Gastrocnemius medialis (tissue), 4 donors: ENCODE measurements around the gene SETBP1.

Source experiments
- POLR2A ChIP-seq, 2 donors: fragments of 450-650 bp; IDR thresholded peaks; one replicate each; pipeline ENCODE4 v1.6.1; 2017; ENCODE audit warnings: antibody characterized with exemption in 2 of 2, mild to moderate bottlenecking in 2 of 2, moderate library complexity in 2 of 2
- TF ChIP-seq, protein P1 (sequence below), 5 experiments: fragments of 450-650 bp in 3 of 5; fragments of 200-600 bp in 2 of 5; sonication (generic) in 2 of 5; IDR thresholded peaks in 4 of 5; conservative IDR thresholded peaks in 1 of 5; 1 replicate in 4 of 5; 2 replicates in 1 of 5; pipeline ENCODE4 v1.5.1; 2016 to 2019; ENCODE audit warnings: antibody characterized with exemption in 5 of 5, mild to moderate bottlenecking in 3 of 5, moderate library complexity in 3 of 5

DNA sequence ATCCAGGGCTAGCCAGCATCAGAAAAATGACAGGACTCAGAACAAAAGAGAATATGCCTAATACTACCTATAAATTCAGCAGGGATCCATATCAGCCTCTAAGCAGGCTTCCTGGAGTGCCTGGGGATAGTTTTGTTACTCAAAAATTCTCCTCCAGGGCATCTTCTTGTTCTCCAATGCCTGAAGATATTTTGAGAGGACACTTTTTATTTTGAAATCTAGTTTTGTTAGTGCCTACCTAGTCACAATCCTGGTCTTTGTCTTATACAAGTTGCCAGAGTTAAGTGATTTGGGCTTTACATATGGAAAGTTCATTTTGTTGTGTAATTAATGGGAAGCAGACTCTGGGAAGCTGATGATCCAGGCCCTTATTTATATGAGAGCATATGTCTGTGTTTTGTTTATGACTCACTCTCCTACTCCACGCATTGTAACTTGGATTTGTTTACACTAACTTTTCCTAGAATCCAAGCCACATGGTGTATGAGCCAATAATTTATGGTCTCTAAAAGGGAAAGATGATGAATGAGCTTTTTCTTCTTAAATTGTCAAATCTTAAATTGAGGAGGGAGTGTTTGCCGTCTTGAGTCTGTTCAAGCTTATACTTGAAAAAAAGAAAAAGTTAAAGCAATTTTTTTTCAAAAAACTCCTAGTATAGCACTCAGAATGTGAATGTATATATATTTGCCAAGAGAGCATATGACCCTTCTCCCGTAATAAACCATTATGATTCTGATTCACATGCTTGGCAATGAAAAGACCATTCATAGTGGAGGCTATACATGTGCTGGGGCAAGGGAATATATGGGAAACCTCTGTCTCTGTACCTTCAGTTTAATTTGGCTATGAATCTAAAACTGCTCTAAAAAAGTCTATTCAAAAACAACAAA lies 370.3 kb downstream of the SETBP1 start:
- TF ChIP-seq, protein P1, sequence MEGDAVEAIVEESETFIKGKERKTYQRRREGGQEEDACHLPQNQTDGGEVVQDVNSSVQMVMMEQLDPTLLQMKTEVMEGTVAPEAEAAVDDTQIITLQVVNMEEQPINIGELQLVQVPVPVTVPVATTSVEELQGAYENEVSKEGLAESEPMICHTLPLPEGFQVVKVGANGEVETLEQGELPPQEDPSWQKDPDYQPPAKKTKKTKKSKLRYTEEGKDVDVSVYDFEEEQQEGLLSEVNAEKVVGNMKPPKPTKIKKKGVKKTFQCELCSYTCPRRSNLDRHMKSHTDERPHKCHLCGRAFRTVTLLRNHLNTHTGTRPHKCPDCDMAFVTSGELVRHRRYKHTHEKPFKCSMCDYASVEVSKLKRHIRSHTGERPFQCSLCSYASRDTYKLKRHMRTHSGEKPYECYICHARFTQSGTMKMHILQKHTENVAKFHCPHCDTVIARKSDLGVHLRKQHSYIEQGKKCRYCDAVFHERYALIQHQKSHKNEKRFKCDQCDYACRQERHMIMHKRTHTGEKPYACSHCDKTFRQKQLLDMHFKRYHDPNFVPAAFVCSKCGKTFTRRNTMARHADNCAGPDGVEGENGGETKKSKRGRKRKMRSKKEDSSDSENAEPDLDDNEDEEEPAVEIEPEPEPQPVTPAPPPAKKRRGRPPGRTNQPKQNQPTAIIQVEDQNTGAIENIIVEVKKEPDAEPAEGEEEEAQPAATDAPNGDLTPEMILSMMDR (IDR thresholded peaks at IDR 0.05 in 4 of 5, conservative IDR thresholded peaks at IDR 0.05 in 1 of 5): no peak
- no peak for TF ChIP-seq POLR2A (IDR thresholded peaks at IDR 0.05)
